ENCODE data around the gene CD22. TPM values are rescaled to one million over a fixed set of nuclear protein-coding genes. Genes with fewer than 3 reads are reported as not detected.

The CD22 gene
- total and polyA plus RNA-seq, 7 donors: 0.69 to 107 (median 3.2) TPM

DNA sequence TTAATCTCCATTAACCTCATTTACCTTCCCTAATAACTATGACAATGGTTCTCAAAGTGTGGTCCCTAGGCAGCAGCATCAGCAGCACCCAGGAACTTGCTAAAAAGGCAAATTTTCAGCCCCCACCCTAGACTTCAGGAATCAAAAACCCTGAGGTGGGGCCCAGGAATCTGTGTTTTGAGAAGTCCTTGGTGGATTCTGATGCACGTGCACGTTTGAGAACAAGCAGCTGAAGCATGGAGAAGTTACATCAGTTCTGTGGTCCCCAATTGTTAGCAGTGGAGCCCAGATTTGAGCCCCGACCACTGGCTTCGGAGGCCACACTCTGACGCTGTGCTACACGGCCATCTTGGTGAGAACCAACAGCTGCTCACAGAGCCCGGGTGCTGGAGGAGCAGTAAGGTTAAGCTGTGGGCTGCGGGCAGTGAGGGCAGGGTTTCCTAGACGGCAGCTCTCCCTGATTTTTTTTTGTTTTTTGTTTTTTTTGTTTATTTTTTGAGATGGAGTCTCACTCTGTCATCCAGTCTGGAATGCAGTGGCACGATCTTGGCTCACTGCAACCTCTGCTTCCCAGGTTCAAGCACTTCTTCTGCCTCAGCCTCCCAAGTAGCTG, 14.0 kb upstream of the CD22 start:
- H3K4me1 ChIP-seq: no peaks in the 10 kb centered on the region
- H3K36me3 ChIP-seq: no peaks in the 10 kb centered on the region
- TF ChIP-seq POLR2A (IDR thresholded peaks at IDR 0.05) (no peak), EP300 (IDR thresholded peaks at IDR 0.05) (no peak), POLR2AphosphoS5 (IDR thresholded peaks at IDR 0.05) (no peak)
- TF ChIP-seq, protein P1, sequence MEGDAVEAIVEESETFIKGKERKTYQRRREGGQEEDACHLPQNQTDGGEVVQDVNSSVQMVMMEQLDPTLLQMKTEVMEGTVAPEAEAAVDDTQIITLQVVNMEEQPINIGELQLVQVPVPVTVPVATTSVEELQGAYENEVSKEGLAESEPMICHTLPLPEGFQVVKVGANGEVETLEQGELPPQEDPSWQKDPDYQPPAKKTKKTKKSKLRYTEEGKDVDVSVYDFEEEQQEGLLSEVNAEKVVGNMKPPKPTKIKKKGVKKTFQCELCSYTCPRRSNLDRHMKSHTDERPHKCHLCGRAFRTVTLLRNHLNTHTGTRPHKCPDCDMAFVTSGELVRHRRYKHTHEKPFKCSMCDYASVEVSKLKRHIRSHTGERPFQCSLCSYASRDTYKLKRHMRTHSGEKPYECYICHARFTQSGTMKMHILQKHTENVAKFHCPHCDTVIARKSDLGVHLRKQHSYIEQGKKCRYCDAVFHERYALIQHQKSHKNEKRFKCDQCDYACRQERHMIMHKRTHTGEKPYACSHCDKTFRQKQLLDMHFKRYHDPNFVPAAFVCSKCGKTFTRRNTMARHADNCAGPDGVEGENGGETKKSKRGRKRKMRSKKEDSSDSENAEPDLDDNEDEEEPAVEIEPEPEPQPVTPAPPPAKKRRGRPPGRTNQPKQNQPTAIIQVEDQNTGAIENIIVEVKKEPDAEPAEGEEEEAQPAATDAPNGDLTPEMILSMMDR (IDR thresholded peaks at IDR 0.05): no peak
- DNase-seq: no peak
- peaks cover 0 to 21% (median 0%) of the 10 kb centered on the region in 3 donors for H3K27me3 ChIP-seq
- H3K9me3 ChIP-seq: no peaks in the 10 kb centered on the region
- intact Hi-C loops (cut with DNase I): no loop called here
- H3K4me3 ChIP-seq: no peak overlapping the region
- H3K27ac ChIP-seq: no peak overlapping the region
- WGBS, 2 donors: 83 to 89% methylated on average over 10 of the region's 10 CpGs

DNA sequence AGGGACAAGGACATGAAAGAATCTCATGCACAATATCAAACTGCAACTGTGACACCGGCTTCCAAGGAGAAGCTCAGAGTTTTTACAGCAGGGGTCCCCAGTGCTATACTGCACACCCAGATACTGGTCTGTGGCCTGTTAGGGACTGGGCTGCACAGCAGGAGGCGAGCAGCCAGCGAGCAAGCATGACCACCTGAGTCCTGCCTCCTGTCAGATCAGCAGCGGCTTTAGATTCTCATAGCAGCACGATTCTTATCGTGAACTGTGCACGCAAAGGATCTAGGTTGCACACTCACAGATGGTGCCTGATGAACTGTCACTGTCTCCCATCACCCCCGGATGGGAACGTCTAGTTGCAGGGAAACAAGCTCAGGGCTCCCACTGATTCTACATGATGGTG, 13.1 kb upstream of the CD22 start:
- H3K4me1 ChIP-seq: no peaks in the 10 kb centered on the region
- no peak overlapping the region for H3K4me3 ChIP-seq
- WGBS, 2 donors: 82 to 87% methylated on average over 9 of the region's 9 CpGs
- no peak for TF ChIP-seq POLR2A (IDR thresholded peaks at IDR 0.05)
- TF ChIP-seq POLR2AphosphoS5 (IDR thresholded peaks at IDR 0.05): no peak
- TF ChIP-seq, protein P1 (IDR thresholded peaks at IDR 0.05): no peak
- TF ChIP-seq EP300 (IDR thresholded peaks at IDR 0.05): no peak
- peaks cover 0 to 11% (median 0%) of the 10 kb centered on the region in 3 donors for H3K27me3 ChIP-seq
- H3K36me3 ChIP-seq: no peaks in the 10 kb centered on the region
- no peak overlapping the region for H3K27ac ChIP-seq
- DNase-seq: no peak
- intact Hi-C loops (cut with DNase I): no loop called here
- H3K9me3 ChIP-seq: no peaks in the 10 kb centered on the region

DNA sequence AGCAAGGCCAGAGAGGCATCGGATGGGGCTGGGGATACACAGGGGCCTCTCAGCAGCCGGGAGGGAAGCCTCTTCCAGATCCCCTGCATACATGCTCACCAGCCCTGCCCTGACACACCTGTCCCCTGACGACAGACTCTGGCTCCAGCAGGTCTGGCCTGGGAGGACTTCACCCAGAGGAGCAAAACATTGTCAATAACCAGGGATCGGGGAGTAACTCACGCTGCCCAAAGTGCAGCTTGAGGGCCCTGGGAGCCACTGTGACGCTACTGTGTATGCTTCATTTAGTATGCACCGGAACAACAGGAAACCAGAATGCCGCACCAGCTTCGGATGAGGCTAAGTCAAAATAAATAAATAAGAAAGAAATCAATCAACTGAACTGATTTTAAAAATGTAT, 12.4 kb upstream of the CD22 start:
- Histone ChIP-seq H3K9me3 (no peaks in the 10 kb centered on the region), H3K4me1 (no peaks in the 10 kb centered on the region), H3K27me3 (peaks cover 0 to 7% (median 0%) of the 10 kb centered on the region in 3 donors), H3K27ac (no peak overlapping the region), H3K4me3 (no peak overlapping the region), H3K36me3 (no peaks in the 10 kb centered on the region)
- no peak for TF ChIP-seq POLR2A (IDR thresholded peaks at IDR 0.05)
- TF ChIP-seq, protein P1 (IDR thresholded peaks at IDR 0.05): no peak
- no peak for TF ChIP-seq EP300 (IDR thresholded peaks at IDR 0.05)
- no peak for TF ChIP-seq POLR2AphosphoS5 (IDR thresholded peaks at IDR 0.05)
- no peak for DNase-seq
- intact Hi-C loops (cut with DNase I): no loop called here
- 60 to 71% methylated on average over 9 of the region's 9 CpGs for WGBS, 2 donors

DNA sequence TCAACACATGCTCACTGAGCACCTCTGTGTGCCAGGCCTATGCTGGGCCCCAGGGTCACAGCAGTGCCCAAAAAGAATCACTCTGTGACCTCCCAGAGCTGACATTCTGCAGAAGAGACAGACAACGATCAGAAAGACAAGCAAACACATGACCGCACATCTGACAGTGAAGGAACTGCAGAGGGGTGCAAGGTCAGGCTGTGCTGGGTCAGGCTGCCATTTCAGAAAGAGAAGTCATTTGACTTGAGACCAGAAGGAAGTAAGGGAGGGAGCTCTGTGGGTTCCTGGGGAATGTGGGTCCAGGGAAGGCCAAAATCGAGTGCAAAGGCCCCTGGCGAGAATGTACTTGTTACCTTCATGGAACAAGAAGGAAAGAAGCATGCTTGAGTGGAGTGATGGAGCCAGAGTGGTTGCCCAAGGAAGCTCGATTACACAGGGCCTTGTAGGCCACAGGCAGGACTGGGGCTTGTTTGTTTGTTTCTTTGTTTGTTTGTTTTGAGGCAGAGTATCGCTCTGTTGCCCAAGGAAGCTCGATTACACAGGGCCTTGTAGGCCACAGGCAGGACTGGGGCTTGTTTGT, 11.4 kb upstream of the CD22 start:
- no peak for DNase-seq
- TF ChIP-seq POLR2AphosphoS5 (IDR thresholded peaks at IDR 0.05) (no peak), EP300 (IDR thresholded peaks at IDR 0.05) (no peak), POLR2A (IDR thresholded peaks at IDR 0.05) (no peak)
- TF ChIP-seq, protein P1 (IDR thresholded peaks at IDR 0.05): no peak
- H3K4me1 ChIP-seq: no peaks in the 10 kb centered on the region
- intact Hi-C loops (cut with DNase I): no loop called here
- H3K4me3 ChIP-seq: no peak overlapping the region
- H3K27me3 ChIP-seq: peaks cover 0 to 4% (median 0%) of the 10 kb centered on the region in 3 donors
- WGBS, 2 donors: 72 to 80% methylated on average over 7 of the region's 7 CpGs
- H3K27ac ChIP-seq: no peak overlapping the region
- no peaks in the 10 kb centered on the region for H3K36me3 ChIP-seq
- peaks cover 0 to 4% (median 2%) of the 10 kb centered on the region in 4 donors for H3K9me3 ChIP-seq

Measured in sigmoid colon (tissue), 7 donors.